RWPE1 (cell line): ENCODE data around the gene GALK1.

Experiments
- CTCF ChIA-PET: fragments of 350-600 bp; sonication (Branson Sonifier 250); formaldehyde crosslinking; extraction: SDS; loops from one replicate; lab custom pipeline; 2021; lab: Yijun Ruan, JAX
- POLR2A ChIA-PET: fragments of 400-600 bp; formaldehyde crosslinking; extraction: SDS; loops from one replicate; lab custom pipeline; 2020; ENCODE audit warnings: antibody characterized with exemption; ENCODE audit not compliant: low non-redundant PET; lab: Yijun Ruan, JAX
- DNase-seq: peaks from one replicate; pipeline ENCODE4 v3.0.0; 2012; ENCODE audit warnings: low spot score
- H3K27ac ChIP-seq: fragments of 450-650 bp; 2 replicates; pipeline ENCODE4 v1.5.1; 2017
- TF ChIP-seq, protein P1 (sequence below): fragments of 450-650 bp; conservative IDR thresholded peaks from 2 replicates; pipeline ENCODE4 v1.5.1; 2017; ENCODE audit warnings: low read depth, mild to moderate bottlenecking

Gene GALK1

GRCh38 chr17:75759457-75759856 lies 5.5 kb downstream of the GALK1 start:
- CTCF ChIA-PET = interaction anchor here (0.5 to 0.7 kb wide), 3 partner anchors 11 to 146 kb away, joined by 3 to 4 read pairs (median 3); no protein-coding TSS in a partner anchor
- POLR2A ChIA-PET = no interaction called here
- no peak for DNase-seq
- H3K27ac ChIP-seq = peak overlapping the region; percentile 98
- TF ChIP-seq, protein P1, sequence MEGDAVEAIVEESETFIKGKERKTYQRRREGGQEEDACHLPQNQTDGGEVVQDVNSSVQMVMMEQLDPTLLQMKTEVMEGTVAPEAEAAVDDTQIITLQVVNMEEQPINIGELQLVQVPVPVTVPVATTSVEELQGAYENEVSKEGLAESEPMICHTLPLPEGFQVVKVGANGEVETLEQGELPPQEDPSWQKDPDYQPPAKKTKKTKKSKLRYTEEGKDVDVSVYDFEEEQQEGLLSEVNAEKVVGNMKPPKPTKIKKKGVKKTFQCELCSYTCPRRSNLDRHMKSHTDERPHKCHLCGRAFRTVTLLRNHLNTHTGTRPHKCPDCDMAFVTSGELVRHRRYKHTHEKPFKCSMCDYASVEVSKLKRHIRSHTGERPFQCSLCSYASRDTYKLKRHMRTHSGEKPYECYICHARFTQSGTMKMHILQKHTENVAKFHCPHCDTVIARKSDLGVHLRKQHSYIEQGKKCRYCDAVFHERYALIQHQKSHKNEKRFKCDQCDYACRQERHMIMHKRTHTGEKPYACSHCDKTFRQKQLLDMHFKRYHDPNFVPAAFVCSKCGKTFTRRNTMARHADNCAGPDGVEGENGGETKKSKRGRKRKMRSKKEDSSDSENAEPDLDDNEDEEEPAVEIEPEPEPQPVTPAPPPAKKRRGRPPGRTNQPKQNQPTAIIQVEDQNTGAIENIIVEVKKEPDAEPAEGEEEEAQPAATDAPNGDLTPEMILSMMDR = no peak

- TF ChIP-seq, protein P1 = peak; percentile 29
- ChIA-PET POLR2A (no interaction called here), CTCF (interaction anchor here (0.7 kb wide), 1 partner anchor 116 kb away, joined by 3 read pairs; no protein-coding TSS in a partner anchor)
- peak overlapping the region; percentile 98 for H3K27ac ChIP-seq
- no peak for DNase-seq
Observed at GRCh38 chr17:75758131-75758905, 6.7 kb downstream of the GALK1 start.

DNA sequence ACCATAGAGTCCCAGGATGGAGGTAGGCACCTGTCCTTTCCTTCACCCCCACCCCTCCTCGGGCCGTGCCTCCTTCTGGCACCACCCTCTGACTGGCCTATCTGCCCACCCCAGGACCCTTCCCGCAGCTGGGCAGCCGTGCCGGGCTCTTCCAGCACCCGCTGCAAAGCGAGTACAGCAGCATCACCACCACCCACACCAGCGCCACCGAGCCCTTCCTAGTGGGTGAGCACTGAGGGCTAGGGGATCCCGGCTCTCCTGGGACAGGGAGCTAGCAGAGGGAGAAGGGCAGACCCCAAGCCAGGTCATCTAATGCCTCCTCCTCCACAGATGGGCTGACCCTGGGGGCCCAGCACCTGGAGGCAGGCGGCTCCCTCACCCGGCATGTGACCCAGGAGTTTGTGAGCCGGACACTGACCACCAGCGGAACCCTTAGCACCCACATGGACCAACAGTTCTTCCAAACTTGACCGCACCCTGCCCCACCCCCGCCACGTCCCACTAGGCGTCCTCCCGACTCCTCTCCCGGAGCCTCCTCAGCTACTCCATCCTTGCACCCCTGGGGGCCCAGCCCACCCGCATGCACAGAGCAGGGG lies 7.8 kb downstream of the GALK1 start:
- POLR2A ChIA-PET = no interaction called here
- TF ChIP-seq, protein P1 = no peak
- H3K27ac ChIP-seq = peak overlapping the region; percentile 98
- CTCF ChIA-PET = interaction anchor here (0.6 kb wide), 2 partner anchors 58 to 240 kb away, joined by 4 to 6 read pairs; no protein-coding TSS in a partner anchor
- no peak for DNase-seq

GRCh38 chr17:75756451-75757085 lies 8.4 kb downstream of the GALK1 start:
- POLR2A ChIA-PET = no interaction called here
- DNase-seq = no peak
- H3K27ac ChIP-seq = peak overlapping the region; percentile 98
- TF ChIP-seq, protein P1 = no peak
- CTCF ChIA-PET = interaction anchor here (0.6 to 0.7 kb wide), 2 partner anchors 58 to 77 kb away, joined by 4 read pairs; no protein-coding TSS in a partner anchor

DNA sequence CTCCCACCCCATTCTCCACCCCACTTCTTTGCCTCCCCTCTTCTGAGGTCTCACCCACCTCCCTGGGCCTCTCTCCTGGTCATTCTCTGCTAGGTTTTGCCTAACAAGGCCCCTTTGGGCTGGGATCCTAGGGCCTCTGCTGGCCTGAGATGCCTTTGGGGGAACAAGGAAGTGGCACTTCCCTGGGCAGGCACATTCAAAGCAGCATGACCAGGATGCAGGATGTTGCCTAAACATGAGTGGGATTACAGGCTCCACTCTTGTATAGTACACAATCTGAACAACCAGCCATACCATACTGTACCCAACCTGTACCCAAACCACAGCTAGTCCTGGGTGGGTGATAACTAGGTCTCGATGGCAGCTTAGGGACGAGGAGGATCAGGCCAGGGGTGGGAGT lies 9.0 kb downstream of the GALK1 start:
- peak overlapping the region; percentile 98 for H3K27ac ChIP-seq
- CTCF ChIA-PET = interaction anchor here (0.7 kb wide), 2 partner anchors 62 to 76 kb away, joined by 4 read pairs; no protein-coding TSS in a partner anchor
- TF ChIP-seq, protein P1 = no peak
- no peak for DNase-seq
- POLR2A ChIA-PET = no interaction called here
